K562 (cell line): ENCODE data around the gene SPATA6. TPM values are rescaled to one million over a fixed set of nuclear protein-coding genes. Genes with fewer than 3 reads are reported as not detected.

ENCODE experiments used
- ATAC-seq: fragments of 200-7000 bp; cut with Tn5 transposase; 3 replicates; pipeline ENCODE4 v1.9.1; 2020; ENCODE audit warnings: moderate library complexity
- BruUV-seq: library from RNA; stranded (reverse); fragments of 400-500 nt; replicated peaks from 2 replicates; lab custom pipeline; 2021; lab: Mats Ljungman, UMichigan
- CTCF ChIA-PET: fragments of 300-600 bp; formaldehyde crosslinking; extraction: SDS; loops from one replicate; lab custom pipeline; 2021; ENCODE audit warnings: low intra/inter-chr PET ratio; lab: Yijun Ruan, JAX
- POLR2A ChIA-PET: fragments of 300-600, 350-650 bp; sonication (Branson Sonifier 250); formaldehyde crosslinking; extraction: SDS; loops from one replicate; lab custom pipeline; 2021; ENCODE audit warnings: antibody characterized with exemption, inconsistent platforms; lab: Yijun Ruan, JAX
- DNase-seq, 4 experiments: peaks; one replicate each; pipeline versions ENCODE4 v3.0.0 to v3.0.0-alpha.2; 2011 to 2018; ENCODE audit warnings: low spot score in 3 of 4, mixed read lengths in 3 of 4; ENCODE audit errors: extremely low read depth in 1 of 4
- FAIRE-seq: peaks from 2 replicates; lab custom pipeline; 2011; peaks lifted over from hg19 to GRCh38; lab: Jason Lieb, UNC
- H2AFZ ChIP-seq: 2 replicates; pipeline ENCODE4 v1.6.0; 2011; ENCODE audit warnings: low read depth, low read length, control low read depth, inconsistent platforms
- H3K27ac ChIP-seq: fragments of 200-600 bp; 3 replicates; pipeline ENCODE4 v1.8.0; 2011; ENCODE audit warnings: low read depth, mild to moderate bottlenecking, control low read depth, inconsistent platforms, low read length, moderate library complexity, mixed read lengths; ENCODE audit errors: extremely low read depth
- H3K27me3 ChIP-seq, 2 experiments: fragments of 300-600 bp in 1 of 2; 2 replicates in 1 of 2; 3 replicates in 1 of 2; pipeline versions ENCODE4 v1.6.0 to v1.8.0; 2011; ENCODE audit warnings: inconsistent platforms in 2 of 2, low read length in 2 of 2, mild to moderate bottlenecking in 1 of 2, mixed read lengths in 1 of 2, moderate library complexity in 1 of 2; ENCODE audit not compliant: control insufficient read depth in 2 of 2, insufficient read depth in 2 of 2
- H3K36me3 ChIP-seq: fragments of 300-600 bp; 3 replicates; pipeline ENCODE4 v1.8.0; 2011; ENCODE audit warnings: mild to moderate bottlenecking, low read length, inconsistent platforms; ENCODE audit not compliant: control insufficient read depth, insufficient read depth
- H3K4me1 ChIP-seq, 2 experiments: fragments of 200-600 bp in 1 of 2; replicated peaks in 1 of 2; 2 replicates in 1 of 2; 3 replicates in 1 of 2; pipeline versions ENCODE4 v1.5.1 to v1.8.0; 2011; ENCODE audit warnings: inconsistent platforms in 2 of 2, low read length in 2 of 2, mild to moderate bottlenecking in 1 of 2, mixed read lengths in 1 of 2, moderate library complexity in 1 of 2; ENCODE audit not compliant: control insufficient read depth in 2 of 2, insufficient read depth in 2 of 2
- H3K4me2 ChIP-seq: 2 replicates; pipeline ENCODE4 v1.6.1; 2011; ENCODE audit warnings: low read length, control low read depth, inconsistent platforms, mixed read lengths; ENCODE audit not compliant: insufficient read depth
- H3K4me3 ChIP-seq: fragments of 200-600 bp; sonication (generic), shearing (Covaris generic); 2 replicates; pipeline ENCODE4 v1.5.1; 2016; ENCODE audit warnings: control low read depth, inconsistent platforms
- H3K79me2 ChIP-seq: fragments of 200-600 bp; 3 replicates; pipeline ENCODE4 v1.8.0; 2011; ENCODE audit warnings: low read length, inconsistent platforms; ENCODE audit not compliant: control insufficient read depth, insufficient read depth
- H3K9ac ChIP-seq, 2 experiments: 2 replicates each; pipeline versions ENCODE4 v1.6.0 to v1.6.1; 2011; ENCODE audit warnings: low read depth in 2 of 2, low read length in 2 of 2, control low read depth in 1 of 2, inconsistent platforms in 1 of 2, mild to moderate bottlenecking in 1 of 2, mixed read lengths in 1 of 2; ENCODE audit not compliant: insufficient read depth in 1 of 2
- H3K9me1 ChIP-seq: one replicate; pipeline ENCODE4 v1.6.0; 2011; ENCODE audit warnings: inconsistent platforms, mild to moderate bottlenecking, low read length, moderate library complexity; ENCODE audit not compliant: control insufficient read depth, insufficient read depth
- H3K9me3 ChIP-seq: replicated peaks from 2 replicates; pipeline ENCODE4 v1.5.1; 2011; ENCODE audit warnings: low read depth, low read length, inconsistent platforms; ENCODE audit not compliant: control insufficient read depth, insufficient read depth
- H4K20me1 ChIP-seq: replicated peaks from 2 replicates; pipeline ENCODE4 v1.6.1; 2011; ENCODE audit warnings: low read length, inconsistent platforms, mixed read lengths; ENCODE audit not compliant: control insufficient read depth, insufficient read depth
- AFF1 ChIP-seq, 2 experiments: fragments of 450-650 bp; IDR thresholded peaks; 2 replicates each; pipeline ENCODE4 v1.6.1; 2018; ENCODE audit warnings: mild to moderate bottlenecking in 2 of 2, low read depth in 1 of 2; ENCODE audit not compliant: partially characterized antibody in 2 of 2
- CCAR2 ChIP-seq: fragments of 200-400 bp; formaldehyde crosslinking; IDR thresholded peaks from 2 replicates; pipeline ENCODE4 v1.6.1; 2017; ENCODE audit warnings: mild to moderate bottlenecking, low read depth, low read length
- KHSRP ChIP-seq: fragments of 450-650 bp; IDR thresholded peaks from 2 replicates; pipeline ENCODE4 v1.6.1; 2017
- NELFE ChIP-seq: IDR thresholded peaks from 2 replicates; pipeline ENCODE4 v1.6.1; 2011; ENCODE audit warnings: mild to moderate bottlenecking; ENCODE audit not compliant: insufficient read depth, insufficient read length
- TFE3 ChIP-seq: fragments of 450-650 bp; formaldehyde crosslinking; IDR thresholded peaks from 2 replicates; pipeline ENCODE4 v1.4.0; 2020; ENCODE audit warnings: mild to moderate bottlenecking, mixed read lengths
- ZKSCAN8 ChIP-seq: fragments of 200-800 bp; sonication (Bioruptor generic); IDR thresholded peaks from 2 replicates; pipeline ENCODE4 v1.6.1; 2016; ENCODE audit warnings: missing genetic modification characterization, missing compliant biosample characterization
- ZNF184 ChIP-seq: sonication (generic); formaldehyde crosslinking; IDR thresholded peaks from 2 replicates; pipeline ENCODE4 v1.5.0; 2020; ENCODE audit warnings: missing genetic modification reagents
- ZNF592 ChIP-seq: fragments of 450-650 bp; IDR thresholded peaks from 2 replicates; pipeline ENCODE4 v1.6.1; 2017; ENCODE audit warnings: antibody characterized with exemption, mild to moderate bottlenecking
- ZNF644 ChIP-seq: fragments of 200-800 bp; sonication (Bioruptor generic); IDR thresholded peaks from 2 replicates; pipeline ENCODE4 v1.6.1; 2016; ENCODE audit warnings: low read depth, missing genetic modification characterization, missing compliant biosample characterization
- WGBS: fragments of 100-300 bp; shearing (Covaris generic); methylation state at CpG from one replicate; pipeline ENCODE4 v1.1.6; 2016; ENCODE audit warnings: low coverage, mixed read lengths; ENCODE audit not compliant: insufficient coverage; ENCODE audit errors: missing lambda C conversion rate; 5-methylcytosine and 5-hydroxymethylcytosine counted together
- in situ Hi-C: fragments of 300-500 bp; cut with MboI; formaldehyde crosslinking; loops from 4 replicates; pipeline ENCODE4 v1.15.0; 2018; ENCODE audit warnings: inconsistent platforms, mixed read lengths
- intact Hi-C: fragments of 100-400 bp; cut with micrococcal nuclease; formaldehyde crosslinking; loops from 2 replicates; pipeline ENCODE4 v1.14.2; 2022
- polyA plus RNA-seq, 8 experiments: library from polyadenylated mRNA; depleted of rRNA in 4 of 8; stranded (reverse) in 5 of 8; unstranded in 3 of 8; fragments of >200 nt; fragmentation: Nextera tagmentation in 2 of 8; fragmentation: Illumina TruSeq in 1 of 8; extraction: Ambion mirVana in 2 of 8; extraction: Trizol in 1 of 8; gene quantifications; 2 replicates each; pipeline versions ENCODE4 v1.2.1 to v1.2.3, GENCODE V29; 2011 to 2014; ENCODE audit warnings: inconsistent platforms in 1 of 8, missing spikeins in 1 of 8
- total RNA-seq, 7 experiments: library from RNA; depleted of rRNA in 6 of 7; stranded (reverse); fragments of >200 nt in 6 of 7; fragmentation: Illumina TruSeq in 2 of 7; extraction: Trizol in 2 of 7; gene quantifications; 2 replicates each; pipeline versions ENCODE4 v1.2.1 to v1.2.3, GENCODE V29; 2011 to 2021; ENCODE audit warnings: low replicate concordance in 1 of 7

The SPATA6 gene
- total and polyA plus RNA-seq, 9 of the 15 experiments (the other 6 are each of a cell fraction or from before 2014, with no cell fraction given) = 0.01 to 0.91 (median 0.18) TPM

GRCh38 chr1:48492392-48492791, 20.4 kb upstream of the SPATA6 start (continued):
- no peak for TF ChIP-seq ZNF592

- POLR2A ChIA-PET = no interaction called here
- no peak for ATAC-seq
- TF ChIP-seq AFF1 (IDR thresholded peaks at IDR 0.05; ENCODE audit: low read depth in 1 of 2, partially characterized antibody in 2 of 2) = no peak
- no peak for TF ChIP-seq CCAR2
- TF ChIP-seq KHSRP = no peak
- no peak for TF ChIP-seq ZNF644 (tag)
- no peak for TF ChIP-seq TFE3 (CRISPR knock-in tag)
- no peak for TF ChIP-seq ZNF184 (CRISPR knock-in tag)
- TF ChIP-seq ZKSCAN8 (CRISPR knock-in tag) = no peak
- TF ChIP-seq NELFE = no peak
Observed at GRCh38 chr1:48488721-48489120, 16.7 kb upstream of the SPATA6 start.

More at GRCh38 chr1:48488721-48489120, 16.7 kb upstream of the SPATA6 start:
- Histone ChIP-seq H3K4me2 (no peak overlapping the region), H3K4me3 (no peak overlapping the region), H2AFZ (no peak overlapping the region), H3K79me2 (no peaks in the 10 kb centered on the region), H3K36me3 (no peaks in the 10 kb centered on the region), H3K9ac (no peak overlapping the region), H3K27ac (no peak overlapping the region), H3K9me3 (no peaks in the 10 kb centered on the region), H3K9me1 (no peaks in the 10 kb centered on the region), H4K20me1 (no peaks in the 10 kb centered on the region), H3K27me3 (no peaks in the 10 kb centered on the region), H3K4me1 (no peaks in the 10 kb centered on the region)
- intact Hi-C loops = no loop called here
- in situ Hi-C loops = no loop called here
- no TSS peak for BruUV-seq
- WGBS = 0% methylated on average over 2 of the region's 2 CpGs
- DNase-seq (no peak), FAIRE-seq (no peak)
- CTCF ChIA-PET = no interaction called here
